ENCODE data around the gene RPS6KA5.
"Not testable (repeated sequence)": the region's sequence is repeated elsewhere in the genome, so short reads cannot be mapped to it uniquely, and the experiment has no call there.

Gene RPS6KA5

DNA sequence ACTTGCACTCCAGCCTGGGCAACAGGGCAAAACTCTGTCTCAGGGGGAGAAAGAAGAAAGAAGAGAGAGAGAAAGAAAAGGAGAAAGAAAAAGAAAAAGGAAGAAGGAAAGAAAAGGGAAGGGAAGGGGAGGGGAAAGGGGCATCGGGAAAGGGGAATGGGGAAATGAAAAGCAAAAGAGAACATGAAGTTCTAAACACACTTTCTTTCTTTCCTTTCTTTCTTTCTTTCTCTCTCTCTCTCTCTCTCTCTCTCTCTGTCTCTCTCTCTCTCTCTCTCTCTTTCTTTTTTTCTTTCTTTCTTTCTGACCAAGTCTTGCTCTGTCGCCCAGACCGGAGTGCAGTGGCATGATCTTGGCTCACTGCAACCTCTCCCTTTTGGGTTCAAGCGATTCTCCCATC lies 76.9 kb downstream of the RPS6KA5 start:
- ChIA-PET CTCF (no interaction called here), POLR2A (no interaction called here)
- WGBS (ENCODE audit: insufficient coverage) = 83% methylated on average over 1 of the region's 4 CpGs
- H3K4me1 ChIP-seq (ENCODE audit: control extremely low read depth in 1 of 4, control insufficient read depth in 4 of 4, insufficient read depth in 4 of 4, low read length in 3 of 4) = peaks cover 0 to 3% (median 0%) of the 10 kb centered on the region in 4 experiments
- no peaks in the 10 kb centered on the region for H3K9me3 ChIP-seq (ENCODE audit: control extremely low read depth in 1 of 5, control insufficient read depth in 4 of 5, insufficient read depth in 2 of 5, low read depth in 1 of 5, low read length in 4 of 5)
- no peak overlapping the region for H3K27ac ChIP-seq (ENCODE audit: insufficient read depth in 1 of 2, low read depth in 1 of 2, low read length in 2 of 2, poor library complexity in 1 of 2, severe bottlenecking in 2 of 2)
- no peak for DNase-seq
- peaks cover 0 to 5% (median 0%) of the 10 kb centered on the region in 4 experiments for H3K36me3 ChIP-seq (ENCODE audit: control insufficient read depth in 4 of 4, insufficient read depth in 4 of 4, low read length in 3 of 4)
- no peak overlapping the region for H3K4me3 ChIP-seq (ENCODE audit: control insufficient read depth in 1 of 7, extremely low read depth in 1 of 7, insufficient read depth in 4 of 7, low read depth in 2 of 7, low read length in 6 of 7)
- H3K27me3 ChIP-seq (replicated peaks in 2 of 5; ENCODE audit: control insufficient read depth in 4 of 5, insufficient read depth in 5 of 5, low read length in 4 of 5) = no peaks in the 10 kb centered on the region

DNA sequence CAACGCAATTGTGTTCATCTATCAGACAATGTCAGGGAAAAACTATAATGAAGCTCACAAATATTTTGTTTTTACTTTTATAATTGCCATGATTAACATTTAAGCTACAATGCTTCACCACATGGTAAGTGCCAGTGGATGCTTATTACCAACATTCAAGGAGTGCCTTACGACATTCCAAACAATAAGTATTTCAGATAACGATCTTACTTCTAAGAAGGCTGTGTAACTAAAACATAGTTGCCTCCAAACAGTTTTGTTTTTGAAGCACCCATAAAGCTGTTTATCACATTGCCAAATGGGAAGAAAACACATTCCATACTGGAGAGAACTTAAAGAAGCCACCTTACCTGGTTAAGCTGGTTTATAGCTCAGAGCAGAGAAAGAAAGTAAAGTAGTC lies 78.8 kb downstream of the RPS6KA5 start:
- POLR2A ChIA-PET = no interaction called here
- CTCF ChIA-PET = interaction anchor here (0.6 to 1.3 kb wide), 2 partner anchors 16 to 102 kb away, joined by 3 to 4 read pairs; no protein-coding TSS in a partner anchor
- Histone ChIP-seq H3K4me3 (ENCODE audit: control insufficient read depth in 1 of 7, extremely low read depth in 1 of 7, insufficient read depth in 4 of 7, low read depth in 2 of 7, low read length in 6 of 7) (no peak overlapping the region), H3K9me3 (ENCODE audit: control extremely low read depth in 1 of 5, control insufficient read depth in 4 of 5, insufficient read depth in 2 of 5, low read depth in 1 of 5, low read length in 4 of 5) (no peaks in the 10 kb centered on the region), H3K27ac (ENCODE audit: insufficient read depth in 1 of 2, low read depth in 1 of 2, low read length in 2 of 2, poor library complexity in 1 of 2, severe bottlenecking in 2 of 2) (no peak overlapping the region), H3K36me3 (ENCODE audit: control insufficient read depth in 4 of 4, insufficient read depth in 4 of 4, low read length in 3 of 4) (peaks cover 5 to 10% (median 8%) of the 10 kb centered on the region in 4 experiments), H3K4me1 (ENCODE audit: control extremely low read depth in 1 of 4, control insufficient read depth in 4 of 4, insufficient read depth in 4 of 4, low read length in 3 of 4) (peaks cover 0 to 3% (median 0%) of the 10 kb centered on the region in 4 experiments), H3K27me3 (replicated peaks in 2 of 5; ENCODE audit: control insufficient read depth in 4 of 5, insufficient read depth in 5 of 5, low read length in 4 of 5) (no peaks in the 10 kb centered on the region)
- 100% methylated on average over 1 of the region's 3 CpGs for WGBS (ENCODE audit: insufficient coverage)
- DNase-seq = no peak

GRCh38 chr14:90980636-90981035 lies 79.8 kb downstream of the RPS6KA5 start:
- DNase-seq; H3K4me3 ChIP-seq (ENCODE audit: control insufficient read depth in 1 of 7, extremely low read depth in 1 of 7, insufficient read depth in 4 of 7, low read depth in 2 of 7, low read length in 6 of 7); H3K27me3 ChIP-seq (replicated peaks in 2 of 5; ENCODE audit: control insufficient read depth in 4 of 5, insufficient read depth in 5 of 5, low read length in 4 of 5); CTCF ChIA-PET; H3K4me1 ChIP-seq (ENCODE audit: control extremely low read depth in 1 of 4, control insufficient read depth in 4 of 4, insufficient read depth in 4 of 4, low read length in 3 of 4); H3K9me3 ChIP-seq (ENCODE audit: control extremely low read depth in 1 of 5, control insufficient read depth in 4 of 5, insufficient read depth in 2 of 5, low read depth in 1 of 5, low read length in 4 of 5); H3K27ac ChIP-seq (ENCODE audit: insufficient read depth in 1 of 2, low read depth in 1 of 2, low read length in 2 of 2, poor library complexity in 1 of 2, severe bottlenecking in 2 of 2); POLR2A ChIA-PET: not testable (repeated sequence)
- H3K36me3 ChIP-seq (ENCODE audit: control insufficient read depth in 4 of 4, insufficient read depth in 4 of 4, low read length in 3 of 4) = peaks cover 5 to 14% (median 8%) of the 10 kb centered on the region in 4 experiments
- WGBS (ENCODE audit: insufficient coverage) = 100% methylated on average over 3 of the region's 3 CpGs

GRCh38 chr14:90979515-90979914 lies 80.9 kb downstream of the RPS6KA5 start:
- H3K4me3 ChIP-seq (ENCODE audit: control insufficient read depth in 1 of 7, extremely low read depth in 1 of 7, insufficient read depth in 4 of 7, low read depth in 2 of 7, low read length in 6 of 7) = no peak overlapping the region
- no peaks in the 10 kb centered on the region for H3K9me3 ChIP-seq (ENCODE audit: control extremely low read depth in 1 of 5, control insufficient read depth in 4 of 5, insufficient read depth in 2 of 5, low read depth in 1 of 5, low read length in 4 of 5)
- no peak overlapping the region for H3K27ac ChIP-seq (ENCODE audit: insufficient read depth in 1 of 2, low read depth in 1 of 2, low read length in 2 of 2, poor library complexity in 1 of 2, severe bottlenecking in 2 of 2)
- ChIA-PET CTCF (interaction anchor here (0.8 to 2.3 kb wide), 4 partner anchors 10 to 193 kb away, joined by 3 to 5 read pairs (median 4); no protein-coding TSS in a partner anchor), POLR2A (no interaction called here)
- no peaks in the 10 kb centered on the region for H3K27me3 ChIP-seq (replicated peaks in 2 of 5; ENCODE audit: control insufficient read depth in 4 of 5, insufficient read depth in 5 of 5, low read length in 4 of 5)
- DNase-seq = no peak
- peaks cover 8 to 14% (median 11%) of the 10 kb centered on the region in 4 experiments for H3K36me3 ChIP-seq (ENCODE audit: control insufficient read depth in 4 of 4, insufficient read depth in 4 of 4, low read length in 3 of 4)
- H3K4me1 ChIP-seq (ENCODE audit: control extremely low read depth in 1 of 4, control insufficient read depth in 4 of 4, insufficient read depth in 4 of 4, low read length in 3 of 4) = peaks cover 0 to 3% (median 0%) of the 10 kb centered on the region in 4 experiments
- WGBS (ENCODE audit: insufficient coverage) = 100% methylated on average over 5 of the region's 5 CpGs

DNA sequence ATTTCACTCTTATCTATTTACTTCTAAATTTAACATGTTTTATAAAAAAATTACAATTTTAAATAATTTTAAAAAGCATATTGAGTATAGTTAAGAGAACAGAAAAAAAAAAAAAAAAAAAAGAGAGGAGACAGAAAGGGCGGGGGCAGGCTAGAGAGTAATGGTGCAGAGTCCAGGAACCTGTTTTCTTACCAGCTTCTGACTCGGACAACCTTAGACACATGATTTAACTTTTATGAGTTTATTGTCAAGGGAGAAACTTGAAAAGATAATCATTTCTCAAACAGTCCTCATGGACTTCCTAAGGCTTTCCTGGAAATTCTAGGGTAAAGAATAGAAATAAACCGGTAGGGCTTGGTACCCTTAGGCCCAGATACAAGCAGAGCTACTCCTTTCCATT lies 84.3 kb downstream of the RPS6KA5 start:
- no peaks in the 10 kb centered on the region for H3K27me3 ChIP-seq (replicated peaks in 2 of 5; ENCODE audit: control insufficient read depth in 4 of 5, insufficient read depth in 5 of 5, low read length in 4 of 5)
- no peak for DNase-seq
- POLR2A ChIA-PET = no interaction called here
- H3K36me3 ChIP-seq (ENCODE audit: control insufficient read depth in 4 of 4, insufficient read depth in 4 of 4, low read length in 3 of 4) = peaks cover 6 to 18% (median 12%) of the 10 kb centered on the region in 4 experiments
- H3K4me1 ChIP-seq (ENCODE audit: control extremely low read depth in 1 of 4, control insufficient read depth in 4 of 4, insufficient read depth in 4 of 4, low read length in 3 of 4) = peaks cover 0 to 3% (median 0%) of the 10 kb centered on the region in 4 experiments
- no peaks in the 10 kb centered on the region for H3K9me3 ChIP-seq (ENCODE audit: control extremely low read depth in 1 of 5, control insufficient read depth in 4 of 5, insufficient read depth in 2 of 5, low read depth in 1 of 5, low read length in 4 of 5)
- H3K4me3 ChIP-seq (ENCODE audit: control insufficient read depth in 1 of 7, extremely low read depth in 1 of 7, insufficient read depth in 4 of 7, low read depth in 2 of 7, low read length in 6 of 7) = no peak overlapping the region
- CTCF ChIA-PET = interaction anchor here (1.3 to 1.4 kb wide), 2 partner anchors 10 to 182 kb away, joined by 3 read pairs; no protein-coding TSS in a partner anchor
- no peak overlapping the region for H3K27ac ChIP-seq (ENCODE audit: insufficient read depth in 1 of 2, low read depth in 1 of 2, low read length in 2 of 2, poor library complexity in 1 of 2, severe bottlenecking in 2 of 2)
- 71% methylated on average over 1 of the region's 3 CpGs for WGBS (ENCODE audit: insufficient coverage)

- Histone ChIP-seq H3K27ac (ENCODE audit: insufficient read depth in 1 of 2, low read depth in 1 of 2, low read length in 2 of 2, poor library complexity in 1 of 2, severe bottlenecking in 2 of 2) (no peak overlapping the region), H3K9me3 (ENCODE audit: control extremely low read depth in 1 of 5, control insufficient read depth in 4 of 5, insufficient read depth in 2 of 5, low read depth in 1 of 5, low read length in 4 of 5) (peaks cover 0 to 6% (median 4%) of the 10 kb centered on the region in 5 experiments), H3K27me3 (replicated peaks in 2 of 5; ENCODE audit: control insufficient read depth in 4 of 5, insufficient read depth in 5 of 5, low read length in 4 of 5) (no peaks in the 10 kb centered on the region), H3K4me3 (ENCODE audit: control insufficient read depth in 1 of 7, extremely low read depth in 1 of 7, insufficient read depth in 4 of 7, low read depth in 2 of 7, low read length in 6 of 7) (no peak overlapping the region), H3K4me1 (ENCODE audit: control extremely low read depth in 1 of 4, control insufficient read depth in 4 of 4, insufficient read depth in 4 of 4, low read length in 3 of 4) (peaks cover 2 to 26% (median 9%) of the 10 kb centered on the region in 4 experiments), H3K36me3 (ENCODE audit: control insufficient read depth in 4 of 4, insufficient read depth in 4 of 4, low read length in 3 of 4) (peaks cover 3 to 7% (median 6%) of the 10 kb centered on the region in 4 experiments)
- ChIA-PET POLR2A (no interaction called here), CTCF (no interaction called here)
- DNase-seq = no peak
These were observed 88.8 kb downstream of the RPS6KA5 start for GRCh38 chr14:90971687-90972086.

DNA sequence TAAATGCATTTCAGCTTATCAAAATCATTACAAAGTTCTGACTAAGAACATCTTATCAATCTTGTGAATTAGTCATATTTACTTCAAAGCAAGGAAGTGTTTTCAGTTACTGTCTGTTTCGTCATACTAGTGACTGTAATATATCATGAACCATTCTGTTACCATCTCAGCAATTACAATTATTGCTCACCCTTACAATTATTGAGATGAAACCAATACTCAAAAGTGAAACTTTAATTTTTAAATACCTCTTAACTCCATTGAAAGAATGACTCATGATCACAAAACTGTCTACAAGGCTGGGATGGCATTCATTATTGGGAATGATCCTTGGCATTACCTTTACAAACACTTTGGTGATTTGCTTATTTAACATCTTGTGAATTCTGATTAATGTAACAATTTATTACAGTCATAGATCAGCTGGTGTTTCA lies 90.3 kb downstream of the RPS6KA5 start:
- Histone ChIP-seq H3K36me3 (ENCODE audit: control insufficient read depth in 4 of 4, insufficient read depth in 4 of 4, low read length in 3 of 4) (peaks cover 0 to 6% (median 4%) of the 10 kb centered on the region in 4 experiments), H3K27ac (ENCODE audit: insufficient read depth in 1 of 2, low read depth in 1 of 2, low read length in 2 of 2, poor library complexity in 1 of 2, severe bottlenecking in 2 of 2) (no peak overlapping the region), H3K4me1 (ENCODE audit: control extremely low read depth in 1 of 4, control insufficient read depth in 4 of 4, insufficient read depth in 4 of 4, low read length in 3 of 4) (peaks cover 2 to 26% (median 9%) of the 10 kb centered on the region in 4 experiments), H3K4me3 (ENCODE audit: control insufficient read depth in 1 of 7, extremely low read depth in 1 of 7, insufficient read depth in 4 of 7, low read depth in 2 of 7, low read length in 6 of 7) (no peak overlapping the region), H3K9me3 (ENCODE audit: control extremely low read depth in 1 of 5, control insufficient read depth in 4 of 5, insufficient read depth in 2 of 5, low read depth in 1 of 5, low read length in 4 of 5) (peaks cover 0 to 6% (median 4%) of the 10 kb centered on the region in 5 experiments), H3K27me3 (replicated peaks in 2 of 5; ENCODE audit: control insufficient read depth in 4 of 5, insufficient read depth in 5 of 5, low read length in 4 of 5) (no peaks in the 10 kb centered on the region)
- POLR2A ChIA-PET = no interaction called here
- 67% methylated on average over 1 of the region's 1 CpG for WGBS (ENCODE audit: insufficient coverage)
- CTCF ChIA-PET = interaction anchor here (1.0 to 1.7 kb wide), 2 partner anchors 9 to 144 kb away, joined by 3 to 4 read pairs; partner anchors contain the start of gene DGLUCY
- peak in 2 of 3 donors; percentile 34 to 52 for DNase-seq
